Gastrocnemius medialis (tissue), 4 donors: ENCODE data around the gene RPS6KA1.

Source experiments
- CTCF ChIP-seq, 5 experiments: fragments of 450-650 bp in 3 of 5; fragments of 200-600 bp in 2 of 5; sonication (generic) in 2 of 5; IDR thresholded peaks in 4 of 5; conservative IDR thresholded peaks in 1 of 5; 1 replicate in 4 of 5; 2 replicates in 1 of 5; pipeline ENCODE4 v1.5.1; 2016 to 2019; ENCODE audit warnings: antibody characterized with exemption in 5 of 5, mild to moderate bottlenecking in 3 of 5, moderate library complexity in 3 of 5
- POLR2A ChIP-seq, 2 donors: fragments of 450-650 bp; IDR thresholded peaks; one replicate each; pipeline ENCODE4 v1.6.1; 2017; ENCODE audit warnings: antibody characterized with exemption in 2 of 2, mild to moderate bottlenecking in 2 of 2, moderate library complexity in 2 of 2

GRCh38 chr1:26574719-26575251 lies 45.2 kb downstream of the RPS6KA1 start:
- no peak for TF ChIP-seq CTCF (IDR thresholded peaks at IDR 0.05 in 4 of 5, conservative IDR thresholded peaks at IDR 0.05 in 1 of 5)
- no peak for TF ChIP-seq POLR2A (IDR thresholded peaks at IDR 0.05)
